Dendritic cell treated with granulocyte-macrophage colony-stimulating factor and Interleukin-4, amounts not matched to agents 40 ng/mL and 50 ng/mL, for 4 days (primary cell): ENCODE data around the gene SLC48A1.

Source experiments
- H3K27ac Mint-ChIP-seq: one replicate; pipeline ENCODE4 v1.8.0; 2022; ENCODE audit warnings: mild to moderate bottlenecking, mixed read lengths
- H3K27me3 Mint-ChIP-seq: one replicate; pipeline ENCODE4 v1.8.0; 2022; ENCODE audit warnings: mild to moderate bottlenecking, mixed read lengths
- H3K36me3 Mint-ChIP-seq: one replicate; pipeline ENCODE4 v1.8.0; 2022; ENCODE audit warnings: low read depth, mixed read lengths
- H3K4me1 Mint-ChIP-seq: one replicate; pipeline ENCODE4 v1.8.0; 2022; ENCODE audit warnings: low read depth, mixed read lengths
- H3K4me3 Mint-ChIP-seq: one replicate; pipeline ENCODE4 v1.8.0; 2022; ENCODE audit warnings: mild to moderate bottlenecking, moderate library complexity, mixed read lengths
- H3K9me3 Mint-ChIP-seq: one replicate; pipeline ENCODE4 v1.8.0; 2022; ENCODE audit warnings: mixed read lengths
- intact Hi-C: fragments of 100-400 bp; cut with micrococcal nuclease; formaldehyde crosslinking; loops from one replicate; pipeline ENCODE4 v1.15.0; 2022

Gene SLC48A1

DNA sequence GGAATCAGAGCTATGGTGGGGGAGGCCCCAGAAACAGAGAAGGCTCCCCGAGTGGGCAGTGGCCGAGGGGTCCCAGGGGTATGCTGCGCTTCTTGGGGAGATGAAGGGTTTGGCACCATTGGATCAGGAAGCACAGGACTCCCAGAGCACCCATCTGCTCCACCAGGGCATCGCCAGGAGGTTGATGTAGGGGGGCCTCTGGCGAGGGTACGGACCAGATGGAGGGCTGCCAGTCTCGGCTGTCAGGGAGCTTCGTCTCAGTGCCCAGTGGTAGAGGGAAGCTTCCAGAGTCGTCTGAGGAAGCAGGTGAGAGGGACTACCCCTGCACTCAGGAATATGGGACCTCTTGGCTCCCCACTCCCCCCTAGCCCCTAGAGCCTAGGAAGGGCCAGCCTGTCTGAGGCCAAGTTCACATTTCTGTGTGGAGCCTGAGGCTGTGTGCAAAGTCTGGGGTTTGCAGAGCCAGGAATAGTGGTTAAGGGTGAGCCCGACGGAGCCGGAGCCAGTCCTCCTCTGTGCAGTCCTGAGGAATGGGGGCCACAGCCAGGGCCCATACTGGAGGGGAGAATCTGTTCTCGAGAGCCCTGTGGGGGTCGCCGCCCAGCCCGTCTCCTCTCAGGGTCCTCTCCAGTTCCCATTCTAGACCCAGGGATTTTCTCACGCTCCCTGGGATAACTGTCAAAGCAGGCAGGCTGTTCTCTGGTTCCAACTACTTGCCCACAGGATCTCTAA lies 10.2 kb downstream of the SLC48A1 start:
- intact Hi-C loops: no loop called here
- peaks cover 8% of the 10 kb centered on the region for H3K4me1 Mint-ChIP-seq
- H3K27ac Mint-ChIP-seq: peak overlapping the region; percentile 20
- H3K36me3 Mint-ChIP-seq: peaks cover 85% of the 10 kb centered on the region
- no peaks in the 10 kb centered on the region for H3K9me3 Mint-ChIP-seq
- no peak overlapping the region for H3K4me3 Mint-ChIP-seq
- no peaks in the 10 kb centered on the region for H3K27me3 Mint-ChIP-seq

DNA sequence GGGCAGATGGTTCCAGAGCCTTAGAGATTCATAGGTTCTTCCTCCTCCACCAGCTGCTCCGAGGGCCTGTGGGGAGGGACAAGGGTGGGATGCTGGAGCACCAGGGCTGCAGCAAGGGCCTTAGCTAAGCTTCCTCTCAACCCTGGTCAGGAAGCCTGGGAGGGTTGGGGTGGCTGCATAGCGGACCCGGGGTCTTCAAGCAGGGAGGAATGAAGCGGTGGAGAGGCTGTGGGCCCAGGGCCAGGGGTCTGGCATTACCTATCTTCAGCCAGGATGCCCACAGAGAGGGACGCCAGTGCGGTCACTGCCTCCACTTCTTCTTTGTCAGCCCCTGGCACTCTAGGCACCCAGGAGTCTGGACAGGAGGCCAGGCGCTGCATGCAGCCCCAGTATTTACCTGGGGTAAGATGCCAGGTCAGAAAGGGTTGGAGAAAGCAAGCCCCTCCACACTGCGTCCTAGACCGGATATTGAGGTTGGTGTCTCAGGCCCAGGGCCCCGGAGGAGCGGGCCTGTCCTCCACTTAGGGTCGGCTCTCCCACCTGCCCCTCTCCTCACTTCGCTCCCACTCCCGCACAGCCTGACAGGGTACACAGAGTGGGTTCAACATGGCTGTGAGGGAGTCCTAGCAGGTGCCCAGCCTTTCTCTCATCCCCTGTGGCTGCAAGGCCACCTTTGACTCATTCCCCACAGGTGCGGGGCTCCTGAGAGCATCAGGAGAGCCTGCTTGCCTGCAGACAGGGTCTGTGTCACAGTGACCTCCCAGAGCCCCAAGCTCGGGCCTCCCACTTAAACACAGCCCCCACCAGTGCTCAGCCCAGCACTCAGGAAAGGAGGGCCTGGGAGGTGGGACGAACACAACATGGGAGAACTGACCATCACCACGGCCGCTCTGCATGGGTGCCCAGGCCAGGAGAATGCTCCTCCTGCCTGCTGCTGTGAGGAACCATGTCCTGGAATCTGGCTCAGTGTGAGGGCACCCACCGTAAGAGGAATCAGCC lies 11.1 kb downstream of the SLC48A1 start:
- H3K27ac Mint-ChIP-seq: no peak overlapping the region
- H3K4me3 Mint-ChIP-seq: no peak overlapping the region
- H3K4me1 Mint-ChIP-seq: peaks cover 1% of the 10 kb centered on the region
- intact Hi-C loops: no loop called here
- H3K9me3 Mint-ChIP-seq: no peaks in the 10 kb centered on the region
- peaks cover 95% of the 10 kb centered on the region for H3K36me3 Mint-ChIP-seq
- no peaks in the 10 kb centered on the region for H3K27me3 Mint-ChIP-seq

DNA sequence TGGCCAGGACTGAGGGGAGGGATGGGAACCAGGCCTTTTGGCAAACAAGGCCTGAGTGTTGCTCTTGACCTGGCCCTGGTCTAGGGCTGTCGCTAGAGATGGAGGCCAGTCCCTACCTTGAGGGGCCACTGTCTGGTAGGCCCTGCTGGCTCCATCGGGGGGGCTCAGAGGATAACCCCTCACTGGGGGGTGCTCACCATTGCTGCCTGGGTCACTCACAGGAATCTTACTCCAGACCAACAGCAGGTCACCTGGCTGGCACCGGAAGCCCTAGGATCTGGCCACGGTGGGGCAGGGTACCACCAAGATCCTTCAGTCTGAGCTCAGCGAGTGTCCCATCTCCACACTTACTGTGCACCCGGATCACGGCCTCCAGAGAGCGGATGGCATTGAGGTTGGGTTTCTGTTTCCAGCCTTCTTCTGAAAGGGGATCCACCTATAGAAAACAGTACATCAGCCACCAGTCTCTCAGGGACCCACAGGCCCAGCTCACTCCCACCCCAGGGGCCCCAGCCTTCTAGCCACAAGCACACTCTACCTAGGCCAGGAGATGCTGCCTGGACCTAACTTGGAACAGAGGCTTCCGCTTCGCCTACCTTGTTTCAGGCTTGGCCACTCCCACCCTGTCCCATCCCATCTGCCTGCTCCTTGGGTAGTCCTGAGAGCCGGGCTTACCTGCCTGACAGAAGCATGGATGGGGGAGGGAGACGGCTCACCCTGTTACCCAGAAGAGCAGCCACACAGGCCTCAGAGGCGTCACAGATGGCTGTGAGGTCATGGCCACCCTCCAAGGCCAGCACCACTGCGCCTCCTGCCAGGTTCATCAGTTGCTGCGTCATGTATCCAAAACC lies 12.2 kb downstream of the SLC48A1 start:
- H3K27ac Mint-ChIP-seq: no peak overlapping the region
- intact Hi-C loops: no loop called here
- peaks cover 2% of the 10 kb centered on the region for H3K4me1 Mint-ChIP-seq

DNA sequence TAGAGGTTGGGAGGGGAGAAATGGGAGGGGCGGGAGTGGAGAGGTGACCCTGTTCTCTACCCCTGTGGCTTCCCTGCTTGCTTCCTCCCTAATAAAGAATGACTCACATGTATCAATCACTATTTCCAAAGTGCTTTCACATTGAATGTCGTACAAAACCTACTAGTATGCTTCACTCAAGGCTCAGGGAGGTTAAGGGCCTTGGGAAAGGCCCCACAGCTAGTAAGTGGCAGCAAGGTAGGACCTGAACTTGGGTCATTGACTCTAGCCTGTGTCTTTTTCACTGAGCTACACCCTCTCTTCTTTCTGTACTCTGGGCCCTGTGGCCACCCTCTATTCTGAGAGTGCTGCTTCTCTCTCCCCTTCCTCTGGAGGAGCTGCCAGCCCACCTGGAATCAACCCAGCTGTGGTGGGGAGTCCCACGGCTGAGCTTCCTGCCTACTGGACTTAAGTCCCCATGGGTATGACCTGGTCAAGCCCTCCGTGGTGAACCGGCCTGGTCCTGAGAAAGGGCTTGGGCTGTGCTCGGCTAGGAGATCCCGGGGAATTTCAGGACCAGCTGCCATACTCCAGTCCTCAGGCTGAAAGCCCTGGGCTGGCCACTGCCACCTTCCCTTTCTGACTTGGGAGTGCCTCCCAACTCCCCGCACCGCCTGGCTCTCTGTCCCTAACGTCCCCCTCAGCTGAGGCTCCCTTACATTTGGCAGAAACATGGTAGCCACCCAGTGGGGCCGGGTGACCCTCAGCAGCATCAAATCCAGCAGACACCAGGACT lies 13.0 kb downstream of the SLC48A1 start:
- Mint-ChIP-seq H3K4me1 (peaks cover 8% of the 10 kb centered on the region), H3K27ac (no peak overlapping the region), H3K4me3 (no peak overlapping the region), H3K27me3 (no peaks in the 10 kb centered on the region), H3K36me3 (peaks cover 100% of the 10 kb centered on the region), H3K9me3 (no peaks in the 10 kb centered on the region)
- intact Hi-C loops: no loop called here

More for the DNA sequence above, 12.2 kb downstream of the SLC48A1 start:
- Mint-ChIP-seq H3K4me3 (no peak overlapping the region), H3K27me3 (no peaks in the 10 kb centered on the region), H3K9me3 (no peaks in the 10 kb centered on the region), H3K36me3 (peaks cover 100% of the 10 kb centered on the region)

DNA sequence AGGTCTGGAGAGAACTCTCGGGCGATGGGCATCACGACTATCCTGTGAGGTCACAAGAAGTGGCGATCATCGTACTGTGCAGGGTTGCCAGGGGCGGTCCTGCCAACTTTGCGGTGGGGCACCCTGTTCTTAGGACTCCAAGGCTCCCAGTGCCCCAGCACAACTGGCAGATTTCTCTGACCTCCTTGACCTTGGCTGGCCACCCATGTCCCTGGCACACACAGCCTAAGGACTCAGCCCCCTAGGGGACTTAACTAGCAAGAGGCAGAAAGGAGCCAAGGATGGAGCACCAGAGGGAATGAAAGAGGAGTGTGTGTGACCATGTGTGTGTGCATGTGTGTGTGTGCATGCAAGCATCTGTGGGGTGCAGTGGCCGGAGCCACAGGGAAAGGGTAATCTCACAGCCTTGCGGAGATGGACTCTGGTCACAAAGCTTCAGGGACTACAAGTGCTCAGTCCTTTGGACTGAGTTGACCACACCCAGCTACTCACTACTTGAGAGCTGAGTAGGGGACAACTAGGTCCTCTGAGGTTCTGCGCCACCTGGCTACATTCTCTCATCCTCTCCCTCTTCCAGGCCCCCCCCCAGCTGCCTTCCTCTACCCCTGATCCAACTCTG lies 13.7 kb downstream of the SLC48A1 start:
- Mint-ChIP-seq H3K9me3 (no peaks in the 10 kb centered on the region), H3K4me3 (no peak overlapping the region), H3K27ac (no peak overlapping the region), H3K4me1 (peaks cover 8% of the 10 kb centered on the region), H3K27me3 (no peaks in the 10 kb centered on the region), H3K36me3 (peaks cover 100% of the 10 kb centered on the region)
- intact Hi-C loops: no loop called here

DNA sequence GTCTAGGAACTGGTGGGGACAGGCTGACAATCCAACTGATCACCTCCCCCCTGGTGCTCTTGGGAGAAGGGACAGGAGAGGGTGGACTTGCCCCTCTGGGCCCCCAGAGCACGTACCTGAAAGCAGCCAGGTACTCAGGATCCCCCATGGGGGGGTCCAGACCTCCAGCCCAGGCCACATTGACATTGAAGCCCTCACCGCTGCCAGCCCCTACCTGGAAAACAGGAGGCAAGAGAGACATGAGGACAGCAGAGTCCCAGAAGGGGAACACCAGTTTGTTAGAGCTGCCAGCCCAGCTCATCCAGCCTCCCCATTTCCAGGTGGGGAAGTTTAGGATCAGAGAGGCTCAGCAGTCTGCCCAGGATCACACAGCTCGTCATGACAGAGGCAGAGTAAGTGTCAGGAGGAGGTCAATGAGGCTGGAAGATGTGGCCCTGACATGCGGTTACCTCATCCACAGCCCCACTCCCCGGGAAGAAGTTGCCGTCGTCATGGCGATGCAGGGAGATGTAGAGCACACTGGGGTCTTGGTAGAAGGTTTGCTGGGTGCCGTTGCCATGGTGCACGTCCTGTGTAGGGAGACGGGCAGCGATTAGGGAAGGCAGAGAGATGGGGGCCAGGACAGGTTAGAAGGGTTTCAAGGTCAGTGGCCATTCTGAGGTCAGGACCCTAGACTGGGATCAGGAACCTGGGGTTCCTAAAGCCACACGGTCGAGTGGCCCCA lies 14.7 kb downstream of the SLC48A1 start:
- intact Hi-C loops: no loop called here
- Mint-ChIP-seq H3K36me3 (peaks cover 100% of the 10 kb centered on the region), H3K27ac (no peak overlapping the region), H3K27me3 (no peaks in the 10 kb centered on the region), H3K4me3 (no peak overlapping the region), H3K9me3 (no peaks in the 10 kb centered on the region), H3K4me1 (peaks cover 13% of the 10 kb centered on the region)

DNA sequence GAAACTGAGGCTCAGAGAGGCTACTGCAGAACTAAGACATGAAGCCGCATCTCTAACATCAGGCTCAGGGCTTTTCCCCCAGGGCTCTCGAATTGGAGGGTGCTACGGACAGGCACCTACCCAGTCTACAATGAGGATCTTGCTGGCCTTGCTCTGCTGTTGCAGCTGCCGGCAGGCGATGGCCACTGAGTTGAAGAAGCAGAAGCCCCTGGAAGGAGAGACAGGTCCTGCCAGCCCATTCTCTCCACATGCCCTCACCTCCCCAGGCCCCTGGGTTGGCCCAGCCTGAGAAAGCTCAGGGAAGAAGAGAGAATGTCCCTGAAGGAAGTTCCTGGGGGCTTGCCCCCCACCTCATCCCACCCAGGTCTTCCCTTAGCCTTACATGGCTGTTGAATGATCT lies 16.1 kb downstream of the SLC48A1 start:
- no peaks in the 10 kb centered on the region for H3K9me3 Mint-ChIP-seq
- no peak overlapping the region for H3K4me3 Mint-ChIP-seq
- no peaks in the 10 kb centered on the region for H3K27me3 Mint-ChIP-seq
- no peak overlapping the region for H3K27ac Mint-ChIP-seq
- peaks cover 100% of the 10 kb centered on the region for H3K36me3 Mint-ChIP-seq
- H3K4me1 Mint-ChIP-seq: peaks cover 13% of the 10 kb centered on the region
- intact Hi-C loops: no loop called here

DNA sequence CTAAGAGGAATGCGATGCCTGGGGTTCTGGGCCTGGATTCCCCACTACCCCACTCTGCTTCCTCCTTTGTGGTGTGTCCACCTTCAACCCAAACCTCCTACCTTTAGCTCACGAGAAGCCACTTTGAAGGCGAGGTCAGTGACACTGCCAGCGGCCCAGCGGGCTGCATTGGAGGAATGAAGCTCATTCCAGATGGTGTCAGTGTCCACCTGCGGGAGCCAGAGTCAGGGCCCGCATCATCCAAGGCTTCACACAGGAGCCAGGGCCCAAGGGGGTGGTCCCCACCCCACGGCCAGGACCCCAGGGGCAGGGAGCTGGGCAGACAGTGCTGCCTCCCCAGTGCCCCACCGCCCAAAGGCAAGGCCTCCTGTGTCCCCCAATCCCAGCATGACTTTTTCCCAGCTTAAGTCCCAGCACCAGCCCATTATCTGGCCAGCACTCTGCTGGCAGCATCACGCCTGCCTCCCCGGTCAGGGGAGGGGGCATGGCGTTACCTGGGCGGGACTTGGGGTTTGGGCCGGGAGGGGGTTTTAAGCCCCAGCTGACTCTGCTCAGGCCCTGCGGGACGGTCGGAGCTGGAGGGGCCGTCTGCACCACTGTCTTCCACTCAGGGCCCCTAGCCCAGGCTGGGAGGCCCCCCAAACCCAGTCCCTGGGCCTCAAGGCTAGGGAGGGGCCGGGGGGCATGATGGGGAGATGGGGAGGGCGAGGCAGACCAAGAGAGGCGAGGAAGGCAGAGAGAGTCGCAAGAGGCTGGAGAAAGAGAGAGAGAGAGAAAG lies 16.9 kb downstream of the SLC48A1 start:
- no peak overlapping the region for H3K4me3 Mint-ChIP-seq
- H3K36me3 Mint-ChIP-seq: peaks cover 100% of the 10 kb centered on the region
- H3K4me1 Mint-ChIP-seq: peaks cover 13% of the 10 kb centered on the region
- peak overlapping the region; percentile 35 for H3K27ac Mint-ChIP-seq
- intact Hi-C loops: no loop called here
- no peaks in the 10 kb centered on the region for H3K9me3 Mint-ChIP-seq
- no peaks in the 10 kb centered on the region for H3K27me3 Mint-ChIP-seq

DNA sequence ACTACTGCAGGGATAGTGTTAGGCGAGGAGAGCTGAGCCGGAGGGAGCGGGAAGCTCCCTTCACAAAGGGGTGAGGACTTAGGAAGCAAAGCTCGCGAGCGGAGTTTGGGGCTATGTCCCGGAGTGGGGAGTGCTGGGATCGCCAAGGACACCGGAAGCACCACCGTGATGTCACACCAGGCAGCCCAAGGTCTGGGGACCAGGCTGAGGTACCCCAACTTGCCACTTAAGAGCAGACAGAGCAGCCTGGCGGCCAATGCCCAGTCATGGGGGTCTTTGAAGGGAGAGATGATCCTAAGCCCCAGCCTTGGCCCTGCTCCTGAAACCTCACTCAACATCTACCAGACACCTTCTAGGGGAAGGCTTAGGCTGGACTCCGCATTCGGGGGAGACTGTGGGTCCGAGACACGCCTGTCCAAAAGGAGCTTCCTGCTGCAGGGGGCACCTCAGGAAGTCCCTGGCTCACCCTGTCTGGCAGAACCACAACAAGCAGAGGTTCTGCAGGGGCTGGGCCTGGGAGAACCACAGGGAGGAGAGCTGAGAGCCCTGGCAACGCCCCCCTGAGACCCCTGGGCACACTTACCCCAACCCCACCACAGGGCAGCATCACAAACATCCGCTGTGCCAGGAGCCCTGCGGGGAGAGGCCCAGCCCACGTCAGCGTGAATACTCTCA lies 17.8 kb downstream of the SLC48A1 start:
- no peak overlapping the region for H3K4me3 Mint-ChIP-seq
- H3K36me3 Mint-ChIP-seq: peaks cover 100% of the 10 kb centered on the region
- intact Hi-C loops: no loop called here
- H3K27me3 Mint-ChIP-seq: no peaks in the 10 kb centered on the region
- no peaks in the 10 kb centered on the region for H3K9me3 Mint-ChIP-seq
- peak overlapping the region; percentile 35 for H3K27ac Mint-ChIP-seq
- peaks cover 13% of the 10 kb centered on the region for H3K4me1 Mint-ChIP-seq

DNA sequence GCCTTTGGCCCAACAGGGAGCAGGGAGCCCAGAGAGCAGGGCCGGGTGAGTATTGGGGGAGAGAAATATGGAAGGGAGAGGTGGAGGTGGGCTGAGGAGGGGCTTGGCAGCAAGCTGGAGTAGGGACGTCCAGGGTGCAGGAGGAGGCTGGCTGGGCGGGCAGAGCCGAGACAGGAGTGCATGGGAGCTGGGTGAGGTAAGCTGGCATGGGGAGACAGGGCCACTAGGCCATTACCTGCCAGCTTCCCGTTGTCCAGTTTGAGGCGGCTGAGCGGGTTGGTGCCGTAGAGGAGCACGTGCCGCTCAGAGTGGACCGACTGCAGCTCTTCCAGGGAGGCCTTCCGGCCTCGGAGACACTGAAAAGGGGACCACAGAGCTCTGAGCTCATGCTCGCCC lies 18.3 kb downstream of the SLC48A1 start:
- H3K4me3 Mint-ChIP-seq: no peak overlapping the region
- intact Hi-C loops: no loop called here
- no peaks in the 10 kb centered on the region for H3K27me3 Mint-ChIP-seq
- peaks cover 100% of the 10 kb centered on the region for H3K36me3 Mint-ChIP-seq
- peaks cover 13% of the 10 kb centered on the region for H3K4me1 Mint-ChIP-seq
- H3K27ac Mint-ChIP-seq: no peak overlapping the region
- no peaks in the 10 kb centered on the region for H3K9me3 Mint-ChIP-seq

DNA sequence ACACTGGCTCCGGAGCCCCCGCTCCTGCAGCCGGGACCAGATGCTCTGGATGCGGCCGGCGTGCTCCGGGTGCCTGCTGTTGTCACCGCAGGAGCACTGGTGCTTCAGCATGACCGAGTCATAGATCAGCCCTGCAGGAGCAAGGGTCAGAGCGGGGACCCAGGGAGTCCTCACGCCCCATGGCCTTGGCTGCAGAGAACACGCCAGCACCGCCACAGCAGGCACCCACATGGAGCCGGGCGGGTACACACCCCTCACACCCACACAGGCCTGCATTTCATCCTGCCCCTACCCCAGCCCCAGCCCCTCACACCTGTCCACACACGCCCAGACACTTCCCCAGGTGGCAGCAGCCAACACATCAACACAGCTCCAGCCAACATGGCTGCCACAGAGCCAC lies 18.8 kb downstream of the SLC48A1 start:
- H3K27ac Mint-ChIP-seq: no peak overlapping the region
- intact Hi-C loops: no loop called here
- no peak overlapping the region for H3K4me3 Mint-ChIP-seq
- H3K9me3 Mint-ChIP-seq: no peaks in the 10 kb centered on the region
- no peaks in the 10 kb centered on the region for H3K27me3 Mint-ChIP-seq
- peaks cover 100% of the 10 kb centered on the region for H3K36me3 Mint-ChIP-seq
- peaks cover 13% of the 10 kb centered on the region for H3K4me1 Mint-ChIP-seq
